GM12891 (cell line): ENCODE measurements around the gene COX5A.

ENCODE experiments used
- DNase-seq: peaks from one replicate; pipeline ENCODE4 v3.0.0; 2011; ENCODE audit warnings: low spot score; ENCODE audit not compliant: insufficient read length
- FAIRE-seq: peaks from 2 replicates; lab custom pipeline; 2011; peaks lifted over from hg19 to GRCh38; lab: Jason Lieb, UNC
- PAX5 ChIP-seq: IDR thresholded peaks from 2 replicates; pipeline ENCODE4 v1.6.1; 2011; ENCODE audit warnings: low read length, moderate library complexity, mild to moderate bottlenecking; ENCODE audit not compliant: insufficient read depth, severe bottlenecking
- POLR2A ChIP-seq: IDR thresholded peaks from 2 replicates; pipeline ENCODE4 v1.6.1; 2011; ENCODE audit warnings: low read depth, low read length, control low read depth
- POLR2AphosphoS5 ChIP-seq: IDR thresholded peaks from 2 replicates; pipeline ENCODE4 v1.6.1; 2011; ENCODE audit warnings: low read depth, low read length, control low read depth
- POU2F2 ChIP-seq: IDR thresholded peaks from 2 replicates; pipeline ENCODE4 v1.6.1; 2011; ENCODE audit warnings: low read depth, mild to moderate bottlenecking, control low read depth, low read length, moderate library complexity
- SPI1 ChIP-seq: IDR thresholded peaks from 2 replicates; pipeline ENCODE4 v1.6.1; 2011; ENCODE audit warnings: low read depth, low read length, control low read depth
- TAF1 ChIP-seq: IDR thresholded peaks from 2 replicates; pipeline ENCODE4 v1.6.1; 2011; ENCODE audit warnings: low read depth, low read length, control low read depth

The COX5A gene

DNA sequence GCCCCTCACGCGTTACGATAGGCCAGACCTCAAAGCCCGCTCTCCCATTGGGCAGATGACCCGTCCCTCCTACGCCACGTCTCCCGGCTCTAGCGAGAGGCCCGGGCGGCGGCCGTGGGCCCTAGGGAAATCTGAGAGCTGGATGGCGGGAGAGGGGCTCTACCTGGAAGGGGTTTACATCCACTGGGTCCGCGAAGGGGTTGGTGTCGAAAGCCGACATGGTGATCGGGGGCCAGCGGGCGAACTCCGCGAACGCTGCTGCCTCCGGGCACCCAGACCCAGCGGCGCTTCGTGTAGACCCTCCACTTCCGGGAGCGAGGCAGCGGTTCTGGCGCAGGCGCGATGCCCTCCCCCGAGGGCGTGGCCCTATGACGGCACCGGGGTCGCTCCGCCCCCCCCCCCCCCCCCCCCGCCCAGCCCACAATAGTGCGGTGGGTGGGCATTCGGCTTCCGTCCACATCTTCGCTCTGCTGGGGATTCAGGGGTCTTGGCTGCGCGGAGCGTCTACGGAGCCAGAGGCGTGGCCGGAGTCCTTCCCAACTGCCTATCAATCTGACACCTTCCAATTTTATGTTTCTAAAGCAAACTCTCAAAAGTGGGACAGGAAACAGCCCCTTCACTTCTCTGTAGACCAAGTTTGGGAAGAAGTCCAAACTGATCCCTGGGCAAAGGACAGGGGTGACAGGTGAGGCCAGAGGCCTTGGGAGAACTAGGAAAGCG, 64.7 kb downstream of the COX5A start, which contains the start of gene SCAMP2:
Gene SCAMP2, minus strand, starts transcription at position 330 of the 720 bp plus-strand sequence. Its CDS starts 110 bp downstream, at position 220.
- FAIRE-seq = no peak
- TF ChIP-seq POLR2AphosphoS5 (peak; percentile 89), POU2F2 (peak; percentile 69), PAX5 (no peak), SPI1 (no peak), TAF1 (no peak), POLR2A (peak; percentile 87)
- DNase-seq = peak; percentile 94

- TF ChIP-seq POU2F2 (no peak), TAF1 (no peak), SPI1 (0 out of 2 replicates have a peak, but pooled peaks have one; percentile 1)
- DNase-seq (no peak), FAIRE-seq (peak; percentile 87)
These were observed 65.2 kb downstream of the COX5A start for GRCh38 chr15:74872702-74873035.

DNA sequence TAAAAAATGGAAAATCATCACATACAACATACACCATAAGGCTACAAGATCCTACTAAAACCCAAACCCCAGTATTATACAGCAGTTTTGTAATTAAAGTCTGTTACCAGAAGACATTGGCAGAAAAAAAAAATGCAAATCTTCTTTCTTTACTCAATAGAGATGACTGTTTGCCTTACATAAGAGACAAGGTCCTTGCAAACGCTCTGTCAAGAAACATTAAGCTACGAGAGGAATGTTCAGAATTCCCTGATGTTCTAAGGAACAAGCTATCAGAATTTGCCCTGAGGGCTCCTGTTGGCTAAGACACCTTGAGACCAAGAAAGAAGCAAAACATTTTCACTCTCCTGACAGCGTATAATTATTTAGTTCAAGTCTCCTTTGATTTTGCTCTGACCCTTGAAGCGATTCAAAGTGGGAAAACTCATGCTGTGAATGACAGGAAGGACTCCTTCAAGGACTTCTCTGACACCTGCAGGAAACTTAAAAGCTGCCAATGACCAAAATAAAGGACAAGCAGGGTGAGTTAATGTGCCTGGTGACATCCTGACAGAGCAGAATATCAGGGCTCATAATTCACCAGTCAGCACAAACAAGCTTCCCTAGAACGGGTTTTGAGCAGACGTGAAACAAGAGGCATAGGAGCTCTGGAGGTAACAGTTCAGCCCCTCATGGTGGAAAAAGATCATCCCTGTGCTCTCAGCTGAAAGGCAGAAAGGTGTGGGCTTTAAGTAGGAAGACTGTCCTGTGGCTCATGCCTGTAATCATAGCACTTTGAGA, 67.2 kb downstream of the COX5A start:
- DNase-seq (no peak), FAIRE-seq (no peak)
- TF ChIP-seq SPI1 = no peak
- no peak for TF ChIP-seq PAX5
- TF ChIP-seq POU2F2 = no peak
- TF ChIP-seq TAF1 = no peak
- no peak for TF ChIP-seq POLR2AphosphoS5
- no peak for TF ChIP-seq POLR2A
